BE2C (cell line): ENCODE measurements around the gene METRNL. TPM values are rescaled to one million over a fixed set of nuclear protein-coding genes. Genes with fewer than 3 reads are reported as not detected.
"Not testable (repeated sequence)": the region's sequence is repeated elsewhere in the genome, so short reads cannot be mapped to it uniquely, and the experiment has no call there.

ENCODE experiments used
- DNase-seq: peaks from one replicate; pipeline ENCODE4 v3.0.0-alpha.2; 2020
- H3K27me3 ChIP-seq: fragments of 250-450 bp; sonication (Bioruptor Pico); 2 replicates; pipeline ENCODE4 v1.5.1; 2020; ENCODE audit warnings: mild to moderate bottlenecking
- H3K36me3 ChIP-seq: fragments of 250-450 bp; sonication (Bioruptor Pico); 2 replicates; pipeline ENCODE4 v1.5.1; 2020; ENCODE audit warnings: mild to moderate bottlenecking
- H3K4me1 ChIP-seq: fragments of 250-450 bp; sonication (Bioruptor Pico); 2 replicates; pipeline ENCODE4 v1.5.1; 2020
- H3K4me3 ChIP-seq: 2 replicates; pipeline ENCODE4 v1.5.1; 2011; ENCODE audit warnings: low read depth, low read length
- H3K9me3 ChIP-seq: fragments of 250-450 bp; sonication (Bioruptor Pico); 2 replicates; pipeline ENCODE4 v1.5.1; 2020
- CTCF ChIP-seq: IDR thresholded peaks from 2 replicates; pipeline ENCODE4 v1.5.1; 2012; ENCODE audit warnings: mild to moderate bottlenecking, low read depth, low read length
- polyA plus RNA-seq: library from polyadenylated mRNA; unstranded; fragments of >200 nt; gene quantifications from one replicate; pipeline ENCODE4 v1.2.1, GENCODE V29; 2012; ENCODE audit warnings: low read depth, missing spikeins; ENCODE audit not compliant: insufficient read length, insufficient read depth

Gene METRNL, protein sequence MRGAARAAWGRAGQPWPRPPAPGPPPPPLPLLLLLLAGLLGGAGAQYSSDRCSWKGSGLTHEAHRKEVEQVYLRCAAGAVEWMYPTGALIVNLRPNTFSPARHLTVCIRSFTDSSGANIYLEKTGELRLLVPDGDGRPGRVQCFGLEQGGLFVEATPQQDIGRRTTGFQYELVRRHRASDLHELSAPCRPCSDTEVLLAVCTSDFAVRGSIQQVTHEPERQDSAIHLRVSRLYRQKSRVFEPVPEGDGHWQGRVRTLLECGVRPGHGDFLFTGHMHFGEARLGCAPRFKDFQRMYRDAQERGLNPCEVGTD
- polyA plus RNA-seq, result 25.8 TPM

DNA sequence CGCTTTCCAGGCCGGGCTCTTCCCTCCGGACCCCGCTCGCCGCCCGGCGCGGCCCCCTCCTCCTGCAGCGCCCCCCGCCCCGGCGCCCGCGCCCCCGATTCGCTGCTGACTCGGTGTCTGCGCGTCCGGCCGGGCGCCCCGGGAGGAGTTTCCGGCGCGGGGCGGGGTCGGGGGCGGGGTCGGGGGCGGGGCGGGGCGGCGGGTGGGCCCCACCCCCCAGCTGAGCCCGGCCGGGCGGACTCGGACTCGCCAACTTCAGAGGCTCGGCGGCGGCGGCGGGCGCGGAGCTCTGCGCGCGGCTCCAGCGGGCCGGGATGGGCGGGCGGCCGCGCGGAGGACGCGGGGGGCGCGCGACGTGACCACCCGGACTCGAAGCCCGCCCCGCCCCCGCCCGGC, at the start of gene METRNL:
Gene METRNL (plus strand): TSS at position 258 of the 396 bp plus-strand sequence. CDS start 207 bp downstream, outside the sequence.
- Histone ChIP-seq H3K9me3 (no peaks in the 10 kb centered on the region), H3K36me3 (no peaks in the 10 kb centered on the region), H3K4me1 (peaks cover 8% of the 10 kb centered on the region; the same call in 1 of the 2 replicates), H3K27me3 (peaks cover 30% of the 10 kb centered on the region), H3K4me3 (peak within 1 kb of the TSS; percentile 25)
- no peak for TF ChIP-seq CTCF
- peak; percentile 82 for DNase-seq

- DNase-seq, result no peak
- no peak for TF ChIP-seq CTCF
- H3K27me3 ChIP-seq, result no peaks in the 10 kb centered on the region
- H3K4me1 ChIP-seq, result no peaks in the 10 kb centered on the region
- no peaks in the 10 kb centered on the region for H3K9me3 ChIP-seq
- no peak overlapping the region for H3K4me3 ChIP-seq
- no peaks in the 10 kb centered on the region for H3K36me3 ChIP-seq
These were observed 49.0 kb upstream of the METRNL start for GRCh38 chr17:83030432-83030831.

- no peaks in the 10 kb centered on the region for H3K9me3 ChIP-seq
- no peaks in the 10 kb centered on the region for H3K27me3 ChIP-seq
- no peak for TF ChIP-seq CTCF
- H3K36me3 ChIP-seq, result no peaks in the 10 kb centered on the region
- no peaks in the 10 kb centered on the region for H3K4me1 ChIP-seq
- no peak overlapping the region for H3K4me3 ChIP-seq
- no peak for DNase-seq
These were observed 48.0 kb upstream of the METRNL start for GRCh38 chr17:83031321-83031945.

GRCh38 chr17:83031946-83032451, 47.4 kb upstream of the METRNL start:
- not testable (repeated sequence) for H3K36me3 ChIP-seq, DNase-seq, H3K4me1 ChIP-seq, H3K4me3 ChIP-seq, H3K27me3 ChIP-seq, H3K9me3 ChIP-seq

GRCh38 chr17:83032781-83033180, 46.6 kb upstream of the METRNL start:
- H3K27me3 ChIP-seq, result no peaks in the 10 kb centered on the region
- H3K4me3 ChIP-seq, result no peak overlapping the region
- no peak for DNase-seq
- H3K4me1 ChIP-seq, result no peaks in the 10 kb centered on the region
- TF ChIP-seq CTCF, result no peak
- H3K9me3 ChIP-seq, result no peaks in the 10 kb centered on the region
- H3K36me3 ChIP-seq, result no peaks in the 10 kb centered on the region

DNA sequence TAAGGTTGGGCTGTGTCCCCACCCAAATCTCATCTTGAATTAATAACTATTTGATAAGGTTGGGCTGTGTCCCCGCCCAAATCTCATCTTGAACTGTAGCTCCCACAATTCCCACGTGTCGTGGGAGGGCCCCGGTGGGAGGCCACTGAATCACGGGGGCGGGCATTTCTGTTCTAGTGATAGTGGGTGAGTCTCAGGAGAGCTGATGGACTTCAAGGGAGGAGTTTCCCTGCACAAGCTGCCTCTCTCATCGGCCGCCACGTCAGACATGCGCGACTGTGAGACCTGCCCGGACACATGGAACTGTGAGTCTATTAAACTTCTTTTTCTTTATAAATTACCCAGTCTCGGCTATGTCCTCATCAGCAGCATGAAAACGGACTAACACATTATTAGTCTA, 44.9 kb upstream of the METRNL start:
- no peaks in the 10 kb centered on the region for H3K27me3 ChIP-seq
- no peaks in the 10 kb centered on the region for H3K4me1 ChIP-seq
- H3K9me3 ChIP-seq, result no peaks in the 10 kb centered on the region
- H3K4me3 ChIP-seq, result no peak overlapping the region
- no peaks in the 10 kb centered on the region for H3K36me3 ChIP-seq
- TF ChIP-seq CTCF, result no peak
- no peak for DNase-seq
